Ovary (tissue), 3 donors: ENCODE data around the gene FAM180B.
"Not testable (repeated sequence)": the region's sequence is repeated elsewhere in the genome, so short reads cannot be mapped to it uniquely, and the experiment has no call there.

Experiments
- EP300 ChIP-seq: sonication (generic); formaldehyde crosslinking; IDR thresholded peaks from one replicate; pipeline ENCODE4 v1.6.1; 2017; ENCODE audit warnings: antibody characterized with exemption
- POLR2A ChIP-seq: fragments of 450-650 bp; IDR thresholded peaks from one replicate; pipeline ENCODE4 v1.6.1; 2017; ENCODE audit warnings: antibody characterized with exemption, mild to moderate bottlenecking, moderate library complexity
- TF ChIP-seq, protein P1 (sequence below), 3 donors: fragments of 450-650 bp in 2 of 3; fragments of 200-600 bp in 1 of 3; IDR thresholded peaks; one replicate each; pipeline versions ENCODE4 v1.5.1 to v1.8.0; 2016 to 2022; ENCODE audit warnings: antibody characterized with exemption in 3 of 3, mild to moderate bottlenecking in 1 of 3
- donor health status: DM: no; HTN: no; CAD: no.

DNA sequence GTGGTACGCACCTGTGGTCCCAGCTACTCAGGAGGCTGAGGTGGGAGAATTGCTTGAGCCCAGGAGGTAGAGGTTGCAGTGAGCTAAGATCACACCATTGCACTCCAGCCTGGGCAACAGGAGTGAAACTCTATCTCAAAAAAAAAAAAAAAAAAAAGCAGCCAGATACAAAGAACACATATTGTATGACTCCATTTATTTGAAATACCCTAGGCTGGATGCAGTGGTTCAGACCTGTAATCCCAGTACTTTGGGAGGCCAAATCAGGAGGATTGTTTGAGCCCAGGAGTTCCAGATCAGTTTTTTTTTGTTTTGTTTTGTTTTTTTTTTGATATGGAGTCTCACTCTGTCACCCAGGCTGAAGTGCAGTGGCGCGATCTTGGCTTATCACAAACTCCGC, 24.1 kb upstream of the FAM180B start:
- TF ChIP-seq POLR2A, EP300: not testable (repeated sequence)
- TF ChIP-seq, protein P1, sequence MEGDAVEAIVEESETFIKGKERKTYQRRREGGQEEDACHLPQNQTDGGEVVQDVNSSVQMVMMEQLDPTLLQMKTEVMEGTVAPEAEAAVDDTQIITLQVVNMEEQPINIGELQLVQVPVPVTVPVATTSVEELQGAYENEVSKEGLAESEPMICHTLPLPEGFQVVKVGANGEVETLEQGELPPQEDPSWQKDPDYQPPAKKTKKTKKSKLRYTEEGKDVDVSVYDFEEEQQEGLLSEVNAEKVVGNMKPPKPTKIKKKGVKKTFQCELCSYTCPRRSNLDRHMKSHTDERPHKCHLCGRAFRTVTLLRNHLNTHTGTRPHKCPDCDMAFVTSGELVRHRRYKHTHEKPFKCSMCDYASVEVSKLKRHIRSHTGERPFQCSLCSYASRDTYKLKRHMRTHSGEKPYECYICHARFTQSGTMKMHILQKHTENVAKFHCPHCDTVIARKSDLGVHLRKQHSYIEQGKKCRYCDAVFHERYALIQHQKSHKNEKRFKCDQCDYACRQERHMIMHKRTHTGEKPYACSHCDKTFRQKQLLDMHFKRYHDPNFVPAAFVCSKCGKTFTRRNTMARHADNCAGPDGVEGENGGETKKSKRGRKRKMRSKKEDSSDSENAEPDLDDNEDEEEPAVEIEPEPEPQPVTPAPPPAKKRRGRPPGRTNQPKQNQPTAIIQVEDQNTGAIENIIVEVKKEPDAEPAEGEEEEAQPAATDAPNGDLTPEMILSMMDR (IDR thresholded peaks at IDR 0.05), result not testable (repeated sequence)
